BLaER1 treated with 17β-estradiol and CSF1 and Interleukin-3, amounts not matched to agents 10 nM and 100 nM (cell line): ENCODE data around the gene C1QL1.
A peak's percentile ranks its signal among the peaks of the same experiment; 100 is the strongest.

ENCODE experiments used
- H3K27ac ChIP-seq, 11 experiments: shearing (Covaris generic); formaldehyde crosslinking; 2 replicates each; pipeline ENCODE4 v1.8.1; 2022
- H3K27me3 ChIP-seq, 11 experiments: shearing (Covaris generic); formaldehyde crosslinking; 2 replicates each; pipeline ENCODE4 v1.8.1; 2022
- H3K36me3 ChIP-seq, 11 experiments: shearing (Covaris generic); formaldehyde crosslinking; 2 replicates each; pipeline ENCODE4 v1.8.1; 2022
- H3K4me1 ChIP-seq, 10 experiments: shearing (Covaris generic); formaldehyde crosslinking; 2 replicates each; pipeline ENCODE4 v1.8.1; 2022
- H3K4me2 ChIP-seq, 11 experiments: shearing (Covaris generic); formaldehyde crosslinking; 2 replicates each; pipeline ENCODE4 v1.8.1; 2022
- H3K4me3 ChIP-seq, 10 experiments: shearing (Covaris generic); formaldehyde crosslinking; 2 replicates each; pipeline ENCODE4 v1.8.1; 2022
- H3K9ac ChIP-seq, 11 experiments: shearing (Covaris generic); formaldehyde crosslinking; 2 replicates each; pipeline ENCODE4 v1.8.1; 2022
- H3K9me3 ChIP-seq, 11 experiments: shearing (Covaris generic); formaldehyde crosslinking; replicated peaks in 1 of 11; 2 replicates each; pipeline ENCODE4 v1.8.1; 2022
- H4K20me1 ChIP-seq, 11 experiments: shearing (Covaris generic); formaldehyde crosslinking; 2 replicates each; pipeline ENCODE4 v1.8.1; 2022
- Cebpa-rat ChIP-seq, 11 experiments: shearing (Covaris generic); IDR thresholded peaks; 2 replicates each; pipeline ENCODE4 v1.8.1; 2022

The C1QL1 gene

DNA sequence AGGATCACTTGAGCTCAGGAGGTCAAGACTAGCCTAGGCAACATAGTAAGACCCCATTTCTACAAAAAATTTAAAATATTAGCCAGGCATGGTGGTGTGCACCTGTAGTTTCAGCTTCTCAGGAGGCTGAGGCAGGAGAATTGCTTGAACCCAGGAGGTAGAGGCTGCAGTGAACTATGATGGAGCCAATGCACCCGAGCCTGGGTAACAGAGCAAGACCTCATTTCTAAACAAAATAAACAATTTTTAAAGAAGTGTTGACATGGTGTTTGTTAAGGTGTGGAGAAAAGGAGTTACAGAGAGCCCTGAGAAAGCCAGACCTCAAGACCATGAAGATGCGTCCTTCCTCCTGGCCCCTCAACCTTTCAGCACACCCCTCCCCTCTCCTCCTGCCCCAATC lies 37.6 kb upstream of the C1QL1 start:
- H3K27me3 ChIP-seq: no peaks in the 10 kb centered on the region
- peaks cover 6 to 33% (median 19%) of the 10 kb centered on the region in 10 experiments; a peak in 18 of 20 replicates for H3K4me1 ChIP-seq
- H3K9ac ChIP-seq: no peak overlapping the region
- H3K36me3 ChIP-seq: no peaks in the 10 kb centered on the region
- TF ChIP-seq Cebpa-rat (IDR thresholded peaks at IDR 0.05): no peak
- H3K4me2 ChIP-seq: no peak overlapping the region
- no peak overlapping the region for H3K27ac ChIP-seq
- no peak overlapping the region for H3K4me3 ChIP-seq
- no peaks in the 10 kb centered on the region for H4K20me1 ChIP-seq
- H3K9me3 ChIP-seq: 0 out of 22 replicates have a peak, but pooled peaks cover 0 to under 1% (median 0%) of the 10 kb centered on the region in 11 experiments

DNA sequence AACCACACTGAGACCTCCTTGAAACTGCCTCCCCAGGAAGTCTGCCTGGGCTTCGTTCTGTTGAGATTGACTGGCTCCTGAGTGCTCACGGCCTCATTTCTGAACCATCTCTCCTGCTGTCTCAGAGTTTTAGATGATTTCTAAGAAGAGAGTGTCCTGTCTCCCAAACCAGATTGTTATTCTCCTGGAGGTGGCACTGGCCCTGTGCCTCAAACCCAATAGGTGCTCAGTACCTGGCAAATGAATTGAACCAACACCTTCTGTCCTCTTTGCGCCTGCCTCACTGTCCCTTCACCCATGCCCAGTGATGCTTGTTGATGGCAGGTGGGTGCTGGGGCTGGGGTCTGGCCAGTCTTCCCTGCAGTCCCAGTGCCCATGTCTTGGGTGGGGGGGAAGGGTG lies 36.3 kb upstream of the C1QL1 start:
- peak overlapping the region in 7 of 11 experiments; percentile 0 to 67 (median 59); a peak in 6 of 22 replicates for H3K4me2 ChIP-seq
- H3K9ac ChIP-seq: no peak overlapping the region
- H3K27ac ChIP-seq: no peak overlapping the region
- no peak overlapping the region for H3K4me3 ChIP-seq
- H4K20me1 ChIP-seq: no peaks in the 10 kb centered on the region
- H3K4me1 ChIP-seq: peaks cover 6 to 30% (median 19%) of the 10 kb centered on the region in 10 experiments; a peak in 18 of 20 replicates
- TF ChIP-seq Cebpa-rat (IDR thresholded peaks at IDR 0.05): no peak
- H3K36me3 ChIP-seq: no peaks in the 10 kb centered on the region
- no peaks in the 10 kb centered on the region for H3K27me3 ChIP-seq
- H3K9me3 ChIP-seq: peaks cover 5 to 14% (median 8%) of the 10 kb centered on the region in 11 experiments; a peak in 21 of 22 replicates

DNA sequence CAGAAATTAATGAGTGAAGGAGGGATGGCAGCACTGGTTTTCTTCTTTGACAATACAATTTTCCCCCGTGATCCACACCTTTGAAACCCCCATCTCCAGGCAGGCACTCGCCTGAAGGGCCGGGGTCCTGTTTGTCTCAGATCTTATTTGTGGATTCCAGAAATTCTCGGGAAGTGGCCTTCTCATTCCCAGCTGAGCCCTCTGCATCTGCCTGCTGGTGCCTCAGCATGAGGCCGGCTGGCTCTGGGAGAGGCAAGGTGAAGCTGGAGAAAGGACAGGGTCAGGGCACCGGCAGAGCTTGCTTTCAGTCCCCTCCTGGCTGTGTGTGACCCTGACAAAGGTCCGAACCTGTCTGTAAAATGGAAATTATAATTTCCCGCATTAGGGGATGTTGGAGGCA lies 35.8 kb upstream of the C1QL1 start:
- H3K4me3 ChIP-seq: no peak overlapping the region
- H3K4me2 ChIP-seq: peak overlapping the region in 8 of 11 experiments; percentile 0 to 67 (median 55); a peak in 14 of 22 replicates
- no peaks in the 10 kb centered on the region for H3K36me3 ChIP-seq
- 0 out of 22 replicates have a peak overlapping the region, but pooled peaks of 1 of the 11 experiments have one; percentile 21 for H3K9ac ChIP-seq
- no peak for TF ChIP-seq Cebpa-rat (IDR thresholded peaks at IDR 0.05)
- no peaks in the 10 kb centered on the region for H4K20me1 ChIP-seq
- no peaks in the 10 kb centered on the region for H3K27me3 ChIP-seq
- H3K9me3 ChIP-seq: peaks cover 10 to 19% (median 12%) of the 10 kb centered on the region in 11 experiments; a peak in 21 of 22 replicates
- peaks cover 6 to 30% (median 19%) of the 10 kb centered on the region in 10 experiments; a peak in 18 of 20 replicates for H3K4me1 ChIP-seq
- H3K27ac ChIP-seq: no peak overlapping the region

DNA sequence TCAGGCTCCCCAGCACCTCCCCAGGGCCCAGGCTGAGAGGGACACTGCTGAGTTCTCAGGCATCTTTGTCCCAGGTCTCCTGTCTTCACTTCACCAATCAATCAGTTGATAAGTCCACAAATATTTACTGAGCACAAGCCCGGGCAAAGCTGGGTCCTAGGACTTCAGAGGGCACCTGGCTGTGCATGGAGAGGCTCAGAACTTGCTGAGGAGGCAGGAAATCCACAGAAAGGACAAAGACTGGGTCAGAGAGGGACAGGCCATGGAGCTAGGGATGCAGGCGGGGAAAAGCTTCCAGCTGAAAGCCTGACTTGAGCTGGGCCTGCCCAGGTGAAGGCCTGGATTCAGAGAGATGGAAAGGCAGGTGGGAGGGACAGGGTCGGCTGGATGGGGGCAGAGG lies 33.2 kb upstream of the C1QL1 start:
- H3K4me3 ChIP-seq: no peak overlapping the region
- no peak overlapping the region for H3K9ac ChIP-seq
- TF ChIP-seq Cebpa-rat (IDR thresholded peaks at IDR 0.05): no peak
- no peak overlapping the region for H3K27ac ChIP-seq
- H3K4me1 ChIP-seq: peaks cover 0 to 25% (median 19%) of the 10 kb centered on the region in 10 experiments; a peak in 14 of 20 replicates
- H3K27me3 ChIP-seq: no peaks in the 10 kb centered on the region
- H3K4me2 ChIP-seq: no peak overlapping the region
- no peaks in the 10 kb centered on the region for H3K36me3 ChIP-seq
- H4K20me1 ChIP-seq: no peaks in the 10 kb centered on the region
- H3K9me3 ChIP-seq: peaks cover 11 to 29% (median 19%) of the 10 kb centered on the region in 11 experiments; a peak in 21 of 22 replicates

DNA sequence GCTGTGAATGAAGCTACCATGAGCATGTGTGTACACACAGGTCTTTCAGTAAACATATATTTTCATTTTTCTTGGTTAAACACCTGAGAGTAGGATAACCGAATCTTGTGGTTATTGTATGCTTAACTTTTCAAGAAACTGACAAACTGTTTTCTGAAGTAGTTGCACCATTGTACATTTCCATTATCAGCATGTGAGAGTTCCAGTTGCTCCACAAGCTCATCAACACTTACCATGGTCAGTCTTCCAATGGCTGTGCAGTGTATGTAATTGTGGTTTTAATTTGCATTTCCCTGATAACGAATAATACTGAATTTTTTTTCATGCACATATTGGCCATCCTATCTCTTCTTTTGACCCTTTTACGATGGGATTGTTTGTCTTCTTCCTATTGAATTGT lies 31.3 kb upstream of the C1QL1 start:
- Histone ChIP-seq H3K9me3 (peaks cover 11 to 43% (median 26%) of the 10 kb centered on the region in 11 experiments; a peak in 21 of 22 replicates), H3K27ac (no peak overlapping the region), H3K27me3 (no peaks in the 10 kb centered on the region), H3K4me1 (peaks cover 0 to 36% (median 20%) of the 10 kb centered on the region in 10 experiments; a peak in 14 of 20 replicates), H3K36me3 (no peaks in the 10 kb centered on the region), H4K20me1 (no peaks in the 10 kb centered on the region), H3K9ac (no peak overlapping the region), H3K4me3 (no peak overlapping the region), H3K4me2 (no peak overlapping the region)
- TF ChIP-seq Cebpa-rat (IDR thresholded peaks at IDR 0.05): no peak

DNA sequence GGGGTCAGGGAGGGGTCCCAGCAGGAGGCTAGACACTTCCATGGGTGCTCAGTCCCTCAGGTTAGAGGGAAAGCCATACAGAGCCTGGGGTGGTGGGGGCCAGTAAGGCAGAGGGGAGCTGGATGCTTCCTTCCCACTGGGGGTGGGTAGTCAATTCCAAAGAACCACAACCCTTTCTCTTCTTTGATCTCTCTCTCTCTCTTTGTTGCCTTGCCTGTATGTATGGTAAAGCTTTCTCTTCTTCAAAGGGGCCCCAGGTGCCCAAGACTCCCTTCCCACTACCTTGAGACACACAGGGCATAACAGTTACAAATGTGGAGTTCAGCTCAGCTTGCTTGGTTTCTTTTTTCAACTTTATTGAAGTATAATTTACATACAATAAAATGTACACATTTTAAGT lies 30.5 kb upstream of the C1QL1 start:
- Histone ChIP-seq H3K9ac (no peak overlapping the region), H3K27me3 (no peaks in the 10 kb centered on the region), H3K36me3 (no peaks in the 10 kb centered on the region), H3K4me1 (peaks cover 0 to 28% (median 12%) of the 10 kb centered on the region in 10 experiments; a peak in 14 of 20 replicates), H3K27ac (no peak overlapping the region), H3K4me2 (no peak overlapping the region), H4K20me1 (no peaks in the 10 kb centered on the region), H3K4me3 (no peak overlapping the region), H3K9me3 (peaks cover 11 to 43% (median 29%) of the 10 kb centered on the region in 11 experiments; a peak in 21 of 22 replicates)
- TF ChIP-seq Cebpa-rat (IDR thresholded peaks at IDR 0.05): no peak

DNA sequence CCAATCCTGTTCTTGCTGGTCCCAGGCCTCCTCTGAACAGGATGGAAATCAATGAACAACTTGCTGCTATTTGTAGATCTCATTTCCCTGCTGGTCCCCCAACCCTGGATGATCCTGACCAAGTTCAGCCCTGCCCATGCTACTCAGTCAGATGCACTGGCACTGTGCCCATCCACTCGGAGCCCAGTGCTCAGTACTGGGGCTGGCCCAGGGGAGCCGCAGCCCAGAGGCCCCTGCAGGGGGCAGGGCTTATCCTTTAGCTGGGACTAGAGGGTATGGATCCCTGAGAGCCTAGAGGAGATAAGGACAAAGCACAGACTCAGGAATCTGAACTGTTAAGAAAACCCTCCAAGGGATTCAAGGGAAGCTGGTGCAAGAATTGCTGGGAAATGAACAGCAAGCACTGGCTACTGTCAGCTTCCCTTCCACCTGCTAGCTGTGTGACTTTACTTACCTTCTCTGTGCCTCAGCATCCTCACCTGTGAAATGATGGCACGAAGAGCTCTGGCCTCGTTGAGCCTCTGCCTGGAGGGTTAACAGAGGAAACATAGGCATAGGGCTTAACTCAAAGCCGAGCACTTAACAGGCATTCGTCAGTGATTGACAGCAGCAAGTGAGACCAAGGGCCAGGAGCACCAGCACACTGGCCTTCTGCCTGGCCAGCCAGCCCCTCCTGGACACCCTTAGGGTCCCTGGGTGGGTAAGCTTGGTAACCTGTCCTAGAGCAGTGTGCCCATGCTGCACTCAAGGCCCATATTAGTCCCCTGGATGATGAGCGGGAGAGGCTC lies 29.8 kb upstream of the C1QL1 start:
- Histone ChIP-seq H4K20me1 (no peaks in the 10 kb centered on the region), H3K4me3 (no peak overlapping the region), H3K36me3 (no peaks in the 10 kb centered on the region), H3K9ac (no peak overlapping the region), H3K4me2 (no peak overlapping the region), H3K27me3 (no peaks in the 10 kb centered on the region), H3K4me1 (peaks cover 0 to 21% (median 5%) of the 10 kb centered on the region in 10 experiments; a peak in 12 of 20 replicates), H3K9me3 (peaks cover 11 to 43% (median 29%) of the 10 kb centered on the region in 11 experiments; a peak in 21 of 22 replicates), H3K27ac (no peak overlapping the region)
- TF ChIP-seq Cebpa-rat (IDR thresholded peaks at IDR 0.05): no peak

DNA sequence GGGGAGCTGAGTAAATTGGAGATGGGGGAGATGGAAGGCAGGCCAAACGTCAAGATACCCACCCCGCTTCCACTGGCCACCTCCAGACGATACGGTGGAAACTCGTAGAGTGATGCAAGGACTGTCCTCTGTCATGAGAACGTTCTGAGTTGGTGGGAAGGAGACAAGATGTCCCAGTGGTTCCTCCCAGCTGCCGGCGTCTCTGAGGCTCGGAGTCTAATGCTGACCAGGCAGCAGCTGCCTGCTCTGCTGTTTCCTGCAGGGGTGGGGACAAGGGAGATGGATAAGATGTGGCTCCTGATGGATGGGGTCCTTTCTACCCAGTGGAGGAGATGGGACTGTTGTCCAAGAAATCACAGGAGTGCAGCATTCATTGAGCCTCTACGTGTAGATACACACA lies 28.2 kb upstream of the C1QL1 start:
- TF ChIP-seq Cebpa-rat (IDR thresholded peaks at IDR 0.05): no peak
- Histone ChIP-seq H3K4me2 (peak overlapping the region in 1 of 11 experiments; percentile 22; a peak in 1 of 22 replicates), H3K27ac (no peak overlapping the region), H3K27me3 (no peaks in the 10 kb centered on the region), H4K20me1 (no peaks in the 10 kb centered on the region), H3K9ac (no peak overlapping the region), H3K9me3 (peaks cover 11 to 43% (median 29%) of the 10 kb centered on the region in 11 experiments; a peak in 21 of 22 replicates), H3K36me3 (no peaks in the 10 kb centered on the region), H3K4me1 (peaks cover 0 to 17% (median 0%) of the 10 kb centered on the region in 10 experiments; a peak in 5 of 20 replicates), H3K4me3 (no peak overlapping the region)

DNA sequence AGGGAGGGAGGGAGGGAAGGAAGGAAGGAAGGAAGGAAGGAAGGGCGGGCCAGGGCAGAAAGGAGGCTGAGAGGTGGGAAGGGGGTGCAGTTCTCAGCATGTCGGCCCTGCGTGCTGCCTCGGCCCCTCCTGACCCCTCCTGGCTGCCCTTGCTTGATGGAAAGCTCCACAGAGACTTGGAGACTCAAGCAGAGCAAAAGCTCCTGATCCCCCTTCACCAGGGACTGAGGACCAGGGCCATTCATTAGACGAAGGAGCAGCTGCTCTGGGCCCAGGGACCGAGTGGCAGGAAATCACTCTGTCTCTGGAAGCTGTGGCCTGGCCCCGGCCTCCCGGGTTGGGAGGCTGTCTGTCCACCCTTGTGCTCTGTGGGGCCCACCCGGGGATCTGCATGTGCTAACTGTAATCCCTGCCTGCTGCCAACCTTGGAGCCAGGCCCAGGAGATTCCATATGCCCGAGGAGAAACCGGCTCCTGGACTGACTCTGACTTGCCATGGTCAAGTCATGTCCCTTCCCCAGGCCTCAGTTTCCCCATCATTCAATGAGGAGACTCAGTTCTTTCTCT lies 27.4 kb upstream of the C1QL1 start:
- Histone ChIP-seq H3K9ac (no peak overlapping the region), H3K9me3 (peaks cover 11 to 40% (median 29%) of the 10 kb centered on the region in 11 experiments; a peak in 21 of 22 replicates), H3K4me2 (peak overlapping the region in 2 of 11 experiments; percentile 12 to 40; a peak in 4 of 22 replicates)

More for the DNA sequence above, 27.4 kb upstream of the C1QL1 start:
- Histone ChIP-seq H4K20me1 (no peaks in the 10 kb centered on the region), H3K4me1 (peaks cover 0 to 17% (median 0%) of the 10 kb centered on the region in 10 experiments; a peak in 5 of 20 replicates), H3K4me3 (no peak overlapping the region), H3K36me3 (no peaks in the 10 kb centered on the region), H3K27ac (no peak overlapping the region), H3K27me3 (no peaks in the 10 kb centered on the region)
- no peak for TF ChIP-seq Cebpa-rat (IDR thresholded peaks at IDR 0.05)
